IPS-15b (cell line): ENCODE measurements around the gene XRCC6.

Experiments used
- H3K27me3 ChIP-seq: one replicate; pipeline ENCODE4 v1.6.1; 2013; ENCODE audit warnings: low read length; ENCODE audit not compliant: control insufficient read depth, insufficient read depth
- H3K36me3 ChIP-seq: one replicate; pipeline ENCODE4 v1.6.1; 2013; ENCODE audit warnings: low read length; ENCODE audit not compliant: control insufficient read depth, insufficient read depth
- H3K4me1 ChIP-seq: one replicate; pipeline ENCODE4 v1.6.1; 2013; ENCODE audit warnings: mild to moderate bottlenecking, low read length; ENCODE audit not compliant: control insufficient read depth, insufficient read depth
- H3K4me3 ChIP-seq: one replicate; pipeline ENCODE4 v1.5.1; 2013; ENCODE audit warnings: low read depth, low read length
- H3K9ac ChIP-seq: one replicate; pipeline ENCODE4 v1.6.1; 2013; ENCODE audit warnings: low read depth, mild to moderate bottlenecking, low read length
- H3K9me3 ChIP-seq: one replicate; pipeline ENCODE4 v1.6.1; 2013; ENCODE audit warnings: mild to moderate bottlenecking, low read length; ENCODE audit not compliant: control insufficient read depth, insufficient read depth

XRCC6 gene

DNA sequence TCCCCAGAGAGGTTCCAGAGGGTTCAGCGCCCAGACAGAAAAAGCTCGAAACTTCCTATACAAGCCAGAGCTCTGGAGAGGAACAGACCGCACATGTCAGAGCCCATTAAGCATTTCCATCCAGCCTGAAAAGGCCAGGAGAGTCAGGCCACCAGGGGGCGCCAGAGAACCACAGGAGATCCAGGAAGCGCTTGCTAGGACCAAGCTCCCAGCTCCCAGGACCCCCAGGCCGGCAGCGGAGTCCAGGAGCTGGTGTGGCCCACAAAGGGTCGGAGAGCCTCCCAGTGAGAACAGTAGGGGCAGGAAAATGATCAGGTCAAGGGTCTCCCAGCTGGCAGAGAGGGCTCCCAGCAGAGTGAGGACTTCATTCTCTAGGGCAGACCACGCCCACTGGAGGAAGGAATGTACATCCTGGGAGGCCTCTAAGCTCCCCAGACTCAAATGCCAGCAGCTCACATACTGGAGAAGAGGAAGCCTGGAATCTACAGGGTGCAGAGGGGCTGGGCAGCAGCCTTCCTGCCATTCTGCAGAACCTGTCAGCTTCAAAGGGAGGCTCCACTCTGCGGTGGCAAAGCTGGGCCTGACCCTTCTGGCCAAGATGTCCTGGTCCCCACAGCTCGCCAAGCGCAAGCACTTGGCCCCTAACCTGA is 76.2 kb downstream of the XRCC6 start:
- H3K9me3 ChIP-seq, result no peaks in the 10 kb centered on the region
- H3K36me3 ChIP-seq, result no peaks in the 10 kb centered on the region
- no peaks in the 10 kb centered on the region for H3K27me3 ChIP-seq
- H3K9ac ChIP-seq, result no peak overlapping the region
- no peak overlapping the region for H3K4me3 ChIP-seq
- H3K4me1 ChIP-seq, result no peaks in the 10 kb centered on the region

DNA sequence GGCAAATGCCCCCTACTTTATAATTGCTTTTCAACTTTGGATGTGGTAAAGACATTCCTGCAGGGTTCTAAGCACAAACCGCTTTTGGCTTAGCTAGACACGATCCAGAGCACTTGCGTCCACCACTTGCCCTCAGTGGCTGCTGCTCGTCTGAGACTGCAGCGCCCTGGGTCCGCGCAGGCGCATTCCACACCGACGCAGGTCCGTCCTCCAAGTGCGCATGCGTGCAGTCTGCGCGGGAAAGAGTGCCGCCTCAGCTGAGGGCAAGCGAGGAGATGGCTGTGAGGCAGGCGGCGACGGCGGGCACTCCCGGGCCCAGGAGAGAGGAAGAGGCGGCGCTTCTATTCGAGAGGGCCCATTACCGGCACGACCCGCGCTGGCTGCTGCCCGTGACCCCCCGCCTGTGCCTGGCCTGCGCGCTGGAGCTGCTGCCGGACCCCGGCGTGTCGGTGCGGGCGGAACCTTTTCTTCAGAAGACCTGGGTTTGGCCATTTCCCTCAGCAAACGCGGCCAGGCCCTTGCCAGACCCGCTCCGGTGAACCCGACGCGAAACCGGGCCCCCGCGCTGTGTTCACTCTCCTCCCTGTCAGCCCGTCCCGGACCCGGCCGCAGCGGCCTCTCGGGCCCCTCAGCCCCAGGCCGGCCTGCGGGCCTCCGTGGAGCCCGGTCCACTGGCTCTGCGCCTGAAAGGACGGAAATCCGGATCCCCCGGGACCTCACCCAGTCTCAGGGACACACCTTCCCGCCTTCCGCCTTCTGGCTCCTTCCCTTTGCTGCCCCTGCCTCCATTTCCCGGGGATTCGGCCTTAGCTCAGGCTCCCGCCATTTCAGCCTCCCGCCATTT is 78.4 kb downstream of the XRCC6 start, which contains the start of gene MEI1:
Gene MEI1, plus strand, starts transcription at position 240 of the 844 bp plus-strand sequence. Its CDS starts 36 bp downstream, at position 276.
- no peaks in the 10 kb centered on the region for H3K36me3 ChIP-seq
- H3K4me3 ChIP-seq, result no peak within 1 kb of the TSS
- H3K9ac ChIP-seq, result no peak within 1 kb of the TSS
- no peaks in the 10 kb centered on the region for H3K4me1 ChIP-seq
- H3K9me3 ChIP-seq, result no peaks in the 10 kb centered on the region
- H3K27me3 ChIP-seq, result no peaks in the 10 kb centered on the region

DNA sequence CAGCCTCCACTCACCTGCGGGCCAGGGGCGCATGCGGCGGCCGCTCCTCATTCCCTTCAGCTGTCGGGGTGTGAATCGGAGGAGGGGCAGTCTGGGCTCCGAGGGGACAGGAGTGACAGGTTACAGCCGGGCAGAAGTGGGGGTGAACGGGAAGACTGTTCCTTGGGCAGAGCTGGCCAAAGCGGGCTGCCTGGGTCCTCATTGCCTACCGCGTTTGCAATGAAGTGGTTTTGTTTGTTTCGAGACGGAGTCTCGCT is 78.9 kb downstream of the XRCC6 start:
- Histone ChIP-seq H3K4me3 (no peak overlapping the region), H3K9ac (no peak overlapping the region), H3K9me3 (no peaks in the 10 kb centered on the region), H3K36me3 (no peaks in the 10 kb centered on the region), H3K4me1 (no peaks in the 10 kb centered on the region), H3K27me3 (no peaks in the 10 kb centered on the region)

DNA sequence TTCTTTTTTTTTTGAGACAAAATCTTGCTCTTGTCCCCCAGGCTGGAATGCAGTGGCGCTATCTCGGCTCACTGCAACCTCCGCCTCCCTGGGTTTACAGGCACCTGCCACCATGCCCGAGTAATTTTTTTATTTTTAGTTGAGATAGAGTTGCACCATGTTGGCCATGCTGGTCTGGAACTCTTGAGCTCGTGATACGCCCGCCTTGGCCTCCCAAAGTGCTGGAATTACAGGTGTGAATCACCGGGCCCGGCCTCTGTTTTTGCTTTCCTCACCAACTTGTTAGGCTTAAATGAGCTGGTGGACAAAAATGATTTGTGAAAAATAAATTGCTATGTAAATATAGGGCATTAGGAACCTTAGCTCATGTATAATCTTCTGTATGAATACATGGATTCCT is 81.7 kb downstream of the XRCC6 start:
- Histone ChIP-seq H3K9me3 (no peaks in the 10 kb centered on the region), H3K4me1 (no peaks in the 10 kb centered on the region), H3K9ac (no peak overlapping the region), H3K36me3 (no peaks in the 10 kb centered on the region), H3K27me3 (no peaks in the 10 kb centered on the region), H3K4me3 (no peak overlapping the region)

DNA sequence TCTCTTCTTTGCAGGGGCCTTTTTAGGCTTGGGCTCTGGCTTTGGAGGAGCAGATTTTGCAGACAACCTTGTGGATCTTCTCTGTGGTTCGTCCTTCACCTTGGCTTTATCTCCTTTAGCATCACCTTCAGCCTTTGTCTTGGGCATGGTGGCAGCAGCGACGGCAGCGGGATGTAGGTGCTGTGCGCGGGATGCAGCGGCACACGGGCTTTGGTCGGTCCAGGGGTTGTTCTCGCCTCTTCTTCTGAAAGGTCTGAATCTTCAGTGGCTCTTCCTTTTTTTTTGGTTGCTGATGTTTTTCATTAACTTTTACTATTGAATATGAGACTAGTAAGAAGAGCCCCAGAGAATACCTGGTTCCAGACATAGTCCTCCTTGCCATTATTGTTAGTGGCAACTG is 88.2 kb downstream of the XRCC6 start:
- Histone ChIP-seq H3K36me3 (no peaks in the 10 kb centered on the region), H3K4me3 (no peak overlapping the region), H3K27me3 (no peaks in the 10 kb centered on the region), H3K9me3 (no peaks in the 10 kb centered on the region), H3K4me1 (no peaks in the 10 kb centered on the region), H3K9ac (no peak overlapping the region)

DNA sequence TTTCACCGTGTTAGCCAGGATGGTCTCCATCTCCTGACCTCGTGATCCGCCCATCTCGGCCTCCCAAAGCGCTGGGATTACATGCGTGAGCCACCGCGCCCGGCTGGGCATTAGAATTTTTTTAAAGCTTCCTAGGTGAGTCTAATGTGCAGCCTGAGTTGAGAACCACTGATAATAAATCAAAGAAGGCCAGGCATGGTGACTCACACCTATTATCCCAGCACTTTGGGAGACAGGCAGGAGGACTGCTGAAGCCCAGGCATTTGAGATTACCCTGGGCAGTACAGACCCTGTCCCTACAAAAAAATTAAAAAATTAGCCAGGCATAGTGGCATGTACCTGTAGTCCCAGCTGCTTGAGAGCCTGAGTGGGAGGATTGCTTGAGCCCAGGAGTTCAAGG is 91.9 kb downstream of the XRCC6 start:
- Histone ChIP-seq H3K27me3 (no peaks in the 10 kb centered on the region), H3K36me3 (no peaks in the 10 kb centered on the region), H3K9ac (no peak overlapping the region), H3K4me1 (no peaks in the 10 kb centered on the region), H3K9me3 (no peaks in the 10 kb centered on the region), H3K4me3 (no peak overlapping the region)
